Measurements from ENCODE around the gene WWOX.

WWOX gene

GRCh38 chr16:79177018-79177417 is 1077.6 kb downstream of the WWOX start:
- DNase-seq = no peak
- intact Hi-C loops (cut with DNase I) = no loop called here

- intact Hi-C loops (cut with DNase I) = no loop called here
- DNase-seq = no peak
These were observed 1082.0 kb downstream of the WWOX start for GRCh38 chr16:79181419-79181818.

- intact Hi-C loops (cut with DNase I) = no loop called here
- DNase-seq = no peak
These were observed 1083.2 kb downstream of the WWOX start for GRCh38 chr16:79182616-79183015.

GRCh38 chr16:79183571-79183970 is 1084.1 kb downstream of the WWOX start:
- DNase-seq = no peak
- intact Hi-C loops (cut with DNase I) = no loop called here

- DNase-seq = no peak
- intact Hi-C loops (cut with DNase I) = no loop called here
These were observed 1085.1 kb downstream of the WWOX start for GRCh38 chr16:79184464-79185030.

- no peak for DNase-seq
These were observed 1086.3 kb downstream of the WWOX start for GRCh38 chr16:79185711-79186110.

GRCh38 chr16:79186196-79186595 is 1086.7 kb downstream of the WWOX start:
- no peak for DNase-seq
- intact Hi-C loops (cut with DNase I) = no loop called here

More at GRCh38 chr16:79185711-79186110, 1086.3 kb downstream of the WWOX start:
- intact Hi-C loops (cut with DNase I) = no loop called here

GRCh38 chr16:79188115-79188738 is 1088.8 kb downstream of the WWOX start:
- no peak for DNase-seq
- intact Hi-C loops (cut with DNase I) = no loop called here

GRCh38 chr16:79188739-79189122 is 1089.3 kb downstream of the WWOX start:
- no peak for DNase-seq
- intact Hi-C loops (cut with DNase I) = no loop called here

GRCh38 chr16:79190542-79190941 is 1091.1 kb downstream of the WWOX start:
- intact Hi-C loops (cut with DNase I) = no loop called here
- DNase-seq = no peak

GRCh38 chr16:79191933-79192332 is 1092.5 kb downstream of the WWOX start:
- no peak for DNase-seq
- intact Hi-C loops (cut with DNase I) = no loop called here

GRCh38 chr16:79192904-79193303 is 1093.5 kb downstream of the WWOX start:
- DNase-seq = no peak
- intact Hi-C loops (cut with DNase I) = no loop called here

GRCh38 chr16:79194291-79194690 is 1094.8 kb downstream of the WWOX start:
- no peak for DNase-seq
- intact Hi-C loops (cut with DNase I) = no loop called here

- intact Hi-C loops (cut with DNase I) = no loop called here
- DNase-seq = no peak
These were observed 1096.5 kb downstream of the WWOX start for GRCh38 chr16:79195938-79196337.

GRCh38 chr16:79201436-79201835 is 1102.0 kb downstream of the WWOX start:
- DNase-seq = no peak
- intact Hi-C loops (cut with DNase I) = no loop called here

GRCh38 chr16:79202977-79203376 is 1103.5 kb downstream of the WWOX start:
- intact Hi-C loops (cut with DNase I) = no loop called here
- no peak for DNase-seq

GRCh38 chr16:79204486-79204885 is 1105.0 kb downstream of the WWOX start:
- intact Hi-C loops (cut with DNase I) = no loop called here
- no peak for DNase-seq

- intact Hi-C loops (cut with DNase I) = no loop called here
These were observed 1107.4 kb downstream of the WWOX start for GRCh38 chr16:79206889-79207288.

GRCh38 chr16:79209308-79209707 is 1109.9 kb downstream of the WWOX start:
- intact Hi-C loops (cut with DNase I) = no loop called here
- peak in 2 of 10 donors; percentile 27 to 36 for DNase-seq

More at GRCh38 chr16:79206889-79207288, 1107.4 kb downstream of the WWOX start:
- no peak for DNase-seq

- no peak for DNase-seq
- intact Hi-C loops (cut with DNase I) = loop anchor here (10.0 kb wide), 1 partner anchor 706 kb away; no protein-coding TSS in a partner anchor
These were observed 1111.2 kb downstream of the WWOX start for GRCh38 chr16:79210607-79211006.

GRCh38 chr16:79211586-79211985 is 1112.1 kb downstream of the WWOX start:
- intact Hi-C loops (cut with DNase I) = loop anchor here (10.0 kb wide), 1 partner anchor 707 kb away; no protein-coding TSS in a partner anchor
- DNase-seq = peak in 9 of 10 donors; percentile 33 to 92 (median 43)

GRCh38 chr16:79212114-79212791 is 1112.8 kb downstream of the WWOX start:
- peak in 1 of 10 donors; percentile 10 for DNase-seq
- intact Hi-C loops (cut with DNase I) = loop anchor here (10.0 kb wide), 1 partner anchor 707 kb away; no protein-coding TSS in a partner anchor

All from posterior cingulate gyrus (tissue), 11 donors.